ENCODE measurements around the gene RASGRF2. TPM values are rescaled to one million over a fixed set of nuclear protein-coding genes. Genes with fewer than 3 reads are reported as not detected.
"Not testable (repeated sequence)": the region's sequence is repeated elsewhere in the genome, so short reads cannot be mapped to it uniquely, and the experiment has no call there.

Gene RASGRF2
- total RNA-seq, 2 experiments from 2014 or later, result 4.8 to 12.3 TPM

DNA sequence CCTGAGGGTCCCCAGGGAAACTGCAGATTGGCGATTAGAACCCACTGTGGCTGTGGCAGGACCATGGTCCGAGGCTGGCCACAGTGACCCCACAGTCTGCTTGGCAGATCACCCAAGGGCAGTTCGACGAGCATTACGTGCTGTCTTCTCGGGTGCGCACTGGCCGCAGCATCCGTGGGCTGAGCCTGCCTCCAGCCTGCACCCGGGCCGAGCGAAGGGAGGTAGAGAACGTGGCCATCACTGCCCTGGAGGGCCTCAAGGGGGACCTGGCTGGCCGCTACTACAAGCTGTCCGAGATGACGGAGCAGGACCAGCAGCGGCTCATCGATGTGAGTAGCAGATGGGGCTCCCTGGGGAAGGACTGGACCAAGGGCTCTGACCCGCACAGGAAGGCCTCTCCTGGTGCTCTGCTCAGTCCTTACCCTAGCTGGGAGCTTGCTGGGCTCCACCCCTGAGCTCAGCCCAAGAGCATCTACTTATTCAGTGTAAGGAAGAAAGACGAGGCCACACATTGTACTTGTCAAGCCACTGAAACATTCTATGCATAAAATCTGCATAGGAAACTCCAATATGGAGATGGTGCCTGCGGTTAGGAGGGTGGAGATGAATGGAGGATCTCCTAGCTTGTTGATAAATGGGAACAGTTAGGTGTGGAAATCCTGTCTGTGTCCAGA lies 294.9 kb downstream of the RASGRF2 start:
- ATAC-seq, result no peak
- H3K27ac Mint-ChIP-seq, result no peak overlapping the region

DNA sequence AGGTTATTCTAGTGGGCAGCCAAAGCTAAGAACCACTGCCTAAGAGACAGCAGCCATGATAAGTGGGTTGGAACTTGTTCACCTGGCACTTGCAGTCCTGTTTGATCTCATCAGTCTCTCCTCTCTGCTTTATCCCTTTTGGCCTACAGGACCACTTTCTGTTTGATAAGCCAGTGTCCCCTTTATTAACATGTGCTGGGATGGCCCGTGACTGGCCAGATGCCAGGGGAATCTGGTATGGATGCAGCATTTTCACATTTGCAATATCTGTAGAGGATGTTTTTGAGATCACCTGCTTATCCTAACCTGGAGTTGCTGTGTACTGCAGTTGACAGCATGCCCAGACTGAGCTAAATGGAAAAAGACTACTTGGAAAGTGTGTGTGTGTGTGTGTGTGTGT lies 296.6 kb downstream of the RASGRF2 start:
- Mint-ChIP-seq H3K27ac (no peak overlapping the region), H3K27me3 (no peaks in the 10 kb centered on the region), H3K4me3 (no peak overlapping the region), H3K4me1 (peaks cover 4% of the 10 kb centered on the region), H3K9me3 (ENCODE audit: low read depth) (peaks cover 9% of the 10 kb centered on the region), H3K36me3 (peaks cover 17% of the 10 kb centered on the region)
- DNase-seq (no peak), ATAC-seq (no peak)
- CTCF ChIA-PET, result interaction anchor here (1.1 kb wide), 1 partner anchor 43 kb away, joined by 3 read pairs; no protein-coding TSS in a partner anchor

More for the DNA sequence above, 294.9 kb downstream of the RASGRF2 start:
- H3K4me1 Mint-ChIP-seq, result peaks cover 4% of the 10 kb centered on the region
- DNase-seq, result no peak
- H3K36me3 Mint-ChIP-seq, result peaks cover 14% of the 10 kb centered on the region
- CTCF ChIA-PET, result no interaction called here
- H3K9me3 Mint-ChIP-seq (ENCODE audit: low read depth), result peaks cover 6% of the 10 kb centered on the region
- no peaks in the 10 kb centered on the region for H3K27me3 Mint-ChIP-seq
- no peak overlapping the region for H3K4me3 Mint-ChIP-seq

DNA sequence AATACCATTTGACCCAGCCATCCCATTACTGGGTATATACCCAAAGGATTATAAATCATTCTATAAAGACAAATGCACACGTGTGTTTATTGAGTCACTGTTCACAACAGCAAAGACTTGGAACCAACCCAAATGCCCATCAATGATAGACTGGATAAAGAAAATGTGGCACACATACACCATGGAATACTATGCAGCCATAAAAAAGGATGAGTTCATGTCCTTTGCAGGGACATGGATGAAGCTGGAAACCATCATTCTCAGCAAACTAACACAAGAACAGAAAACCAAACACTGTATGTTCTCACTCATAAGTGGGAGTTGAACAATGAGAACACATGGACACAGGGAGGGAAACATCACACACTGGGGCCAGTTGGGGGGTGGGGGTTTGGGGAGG lies 302.6 kb downstream of the RASGRF2 start:
- CTCF ChIA-PET, H3K4me1 Mint-ChIP-seq, H3K27ac Mint-ChIP-seq, H3K4me3 Mint-ChIP-seq, DNase-seq, ATAC-seq, H3K27me3 Mint-ChIP-seq: not testable (repeated sequence)
- peaks cover 24% of the 10 kb centered on the region for H3K36me3 Mint-ChIP-seq
- peaks cover 15% of the 10 kb centered on the region for H3K9me3 Mint-ChIP-seq (ENCODE audit: low read depth)

DNA sequence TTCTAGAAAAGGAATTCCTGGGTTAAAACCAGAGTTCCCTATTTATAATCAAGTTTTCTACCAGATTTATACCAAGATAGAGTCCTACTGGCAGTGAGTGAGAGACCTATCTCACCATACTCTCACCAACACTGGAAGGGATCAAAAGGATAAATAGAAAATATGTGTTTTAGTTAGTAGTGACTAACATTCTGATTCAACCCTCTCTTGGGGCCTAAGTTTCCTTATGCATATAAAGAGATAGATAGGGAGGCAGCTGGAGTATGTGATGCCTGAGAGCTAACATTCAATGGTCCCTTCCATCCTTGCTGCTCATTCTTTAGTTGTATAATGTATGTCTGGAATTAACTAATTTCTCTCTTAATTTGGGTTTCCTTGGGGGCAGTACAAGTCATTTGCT lies 304.9 kb downstream of the RASGRF2 start:
- H3K27me3 Mint-ChIP-seq, result no peaks in the 10 kb centered on the region
- no peak overlapping the region for H3K27ac Mint-ChIP-seq
- H3K36me3 Mint-ChIP-seq, result peaks cover 19% of the 10 kb centered on the region
- DNase-seq (no peak), ATAC-seq (no peak)
- CTCF ChIA-PET, result interaction anchor here (0.6 kb wide), 1 partner anchor 70 kb away, joined by 3 read pairs; no protein-coding TSS in a partner anchor
- H3K4me1 Mint-ChIP-seq, result peaks cover 3% of the 10 kb centered on the region
- H3K9me3 Mint-ChIP-seq (ENCODE audit: low read depth), result peaks cover 11% of the 10 kb centered on the region
- no peak overlapping the region for H3K4me3 Mint-ChIP-seq

DNA sequence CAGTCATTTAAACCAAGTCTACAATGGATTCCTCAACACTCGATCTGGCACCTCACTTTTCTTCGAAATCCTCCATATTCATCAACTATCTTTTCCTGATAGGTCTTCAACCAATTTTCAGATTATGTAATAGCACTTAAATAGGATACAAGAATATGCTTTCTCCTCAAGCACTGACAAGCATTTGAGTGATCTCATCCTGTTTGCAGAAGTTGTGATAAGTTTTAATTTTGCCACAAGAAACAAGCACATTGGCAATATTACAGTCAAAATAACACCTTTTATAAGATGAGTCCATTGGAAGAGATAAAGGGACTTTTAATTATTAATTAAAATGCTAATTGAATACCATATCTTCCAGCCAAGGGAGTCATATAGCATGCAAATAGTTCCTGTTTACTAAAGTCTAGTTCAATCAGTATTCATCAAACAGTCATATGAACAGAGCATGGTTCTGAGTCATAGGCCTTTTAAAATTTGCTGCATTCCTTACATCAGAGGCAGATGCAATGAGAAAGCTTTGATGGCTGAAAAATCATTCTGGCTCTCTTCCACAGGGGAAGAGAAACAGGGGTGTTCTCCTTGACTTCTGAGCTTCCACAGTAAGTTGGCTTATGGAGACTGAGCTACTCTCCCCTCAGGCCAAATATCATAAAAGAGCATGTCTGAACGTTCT lies 308.5 kb downstream of the RASGRF2 start:
- ATAC-seq (no peak), DNase-seq (no peak)
- Mint-ChIP-seq H3K9me3 (ENCODE audit: low read depth) (peaks cover 7% of the 10 kb centered on the region), H3K4me3 (no peak overlapping the region), H3K27me3 (no peaks in the 10 kb centered on the region), H3K27ac (no peak overlapping the region), H3K4me1 (peaks cover 3% of the 10 kb centered on the region), H3K36me3 (peaks cover 20% of the 10 kb centered on the region)
- CTCF ChIA-PET, result interaction anchor here (1.0 kb wide), 1 partner anchor 31 kb away, joined by 3 read pairs; no protein-coding TSS in a partner anchor

DNA sequence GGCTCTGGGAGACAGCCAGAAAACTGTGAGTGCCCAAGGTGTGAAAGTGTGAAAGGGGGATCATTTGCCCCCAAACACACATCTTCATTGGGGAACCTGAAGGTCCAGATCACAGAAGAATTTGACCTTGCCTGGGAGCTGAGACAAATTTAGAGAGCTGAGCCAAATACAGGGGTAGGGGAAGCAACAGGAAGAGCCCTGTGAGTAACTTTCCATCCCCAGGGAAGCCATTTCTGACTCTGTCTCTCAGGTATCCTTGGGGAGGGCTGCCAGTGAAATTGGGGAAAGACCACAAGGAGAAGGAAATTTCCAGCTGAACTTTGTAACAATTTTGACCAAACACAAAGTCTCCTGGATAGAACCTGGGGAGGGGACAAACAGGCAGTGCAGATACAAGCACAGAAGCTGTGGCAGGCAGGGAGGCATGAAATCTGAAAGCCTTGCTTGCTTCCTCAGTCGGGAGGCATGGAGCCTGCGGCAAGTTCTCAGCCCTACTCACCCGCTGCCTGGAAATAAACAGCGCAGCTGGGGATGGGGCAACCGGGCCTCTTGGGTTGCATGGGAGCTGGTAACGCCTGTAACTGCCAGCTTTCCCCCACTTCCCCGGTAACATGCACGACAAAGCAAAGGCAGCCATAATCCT lies 309.7 kb downstream of the RASGRF2 start:
- DNase-seq, result no peak
- Mint-ChIP-seq H3K36me3 (peaks cover 28% of the 10 kb centered on the region), H3K4me1 (peaks cover 3% of the 10 kb centered on the region), H3K9me3 (ENCODE audit: low read depth) (peaks cover 12% of the 10 kb centered on the region), H3K4me3 (no peak overlapping the region), H3K27ac (no peak overlapping the region), H3K27me3 (no peaks in the 10 kb centered on the region)
- no peak for ATAC-seq
- CTCF ChIA-PET, result no interaction called here

DNA sequence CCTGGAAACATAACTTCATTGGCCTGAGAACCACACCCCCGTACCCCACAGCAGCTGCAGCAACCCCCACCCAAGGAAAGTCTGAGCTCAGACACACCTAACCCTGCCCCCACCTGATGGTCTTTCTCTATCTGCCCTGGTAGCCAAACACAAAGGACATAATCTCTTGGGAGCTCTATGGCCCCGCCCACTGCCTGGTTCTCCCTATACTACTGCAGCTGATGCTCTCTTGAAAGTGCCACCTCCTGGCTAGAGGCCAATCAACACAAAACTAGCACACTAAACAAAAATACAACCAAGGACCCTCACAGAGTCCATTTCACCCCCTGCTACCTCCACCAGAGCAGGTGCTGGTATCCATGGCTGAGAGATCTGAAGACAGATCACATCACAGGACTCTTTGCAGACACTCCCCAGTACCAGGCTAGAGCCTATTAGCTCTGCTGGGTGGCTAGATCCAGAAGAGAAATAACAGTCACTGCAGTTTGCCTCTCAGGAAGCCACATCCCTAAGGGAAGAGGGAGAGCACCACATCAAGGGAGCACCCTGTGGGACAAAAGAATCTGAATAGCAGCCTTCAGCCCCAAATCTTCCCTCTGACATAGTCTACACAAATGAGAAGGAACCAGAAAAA lies 310.3 kb downstream of the RASGRF2 start:
- ATAC-seq, CTCF ChIA-PET: not testable (repeated sequence)
- H3K9me3 Mint-ChIP-seq (ENCODE audit: low read depth), result peaks cover 17% of the 10 kb centered on the region

More for the DNA sequence above, 310.3 kb downstream of the RASGRF2 start:
- not testable (repeated sequence) for DNase-seq, H3K27ac Mint-ChIP-seq, H3K27me3 Mint-ChIP-seq, H3K4me1 Mint-ChIP-seq, H3K4me3 Mint-ChIP-seq
- peaks cover 35% of the 10 kb centered on the region for H3K36me3 Mint-ChIP-seq
